ENCODE results near the gene POLH.
"Not testable (repeated sequence)": the region's sequence is repeated elsewhere in the genome, so short reads cannot be mapped to it uniquely, and the experiment has no call there.

The POLH gene

GRCh38 chr6:43578748-43579147, 2.8 kb downstream of the POLH start:
- POLR2A ChIA-PET = no interaction called here

GRCh38 chr6:43579171-43579570, 3.2 kb downstream of the POLH start:
- TF ChIP-seq ELF4 (IDR thresholded peaks at IDR 0.05) (no peak), SP1 (IDR thresholded peaks at IDR 0.05) (no peak), CTBP1 (IDR thresholded peaks at IDR 0.05; ENCODE audit: borderline replicate concordance) (no peak), ZNF384 (IDR thresholded peaks at IDR 0.05) (no peak), LEF1 (IDR thresholded peaks at IDR 0.05; ENCODE audit: borderline replicate concordance) (no peak), SUZ12 (IDR thresholded peaks at IDR 0.05) (no peak), FOXA1 (IDR thresholded peaks at IDR 0.05) (no peak), PKNOX1 (IDR thresholded peaks at IDR 0.05) (no peak), NFRKB (IDR thresholded peaks at IDR 0.05) (no peak), FOXM1 (IDR thresholded peaks at IDR 0.05; ENCODE audit: borderline replicate concordance) (no peak), BHLHE40 (IDR thresholded peaks at IDR 0.05; ENCODE audit: borderline replicate concordance) (no peak), L3MBTL2 (conservative IDR thresholded peaks at IDR 0.05) (no peak), TARDBP (IDR thresholded peaks at IDR 0.05) (no peak), ARNT (IDR thresholded peaks at IDR 0.05) (no peak), FOXK2 (IDR thresholded peaks at IDR 0.05) (no peak), HDGF (IDR thresholded peaks at IDR 0.05; ENCODE audit: borderline replicate concordance) (no peak)
- POLR2A ChIA-PET = no interaction called here
- DNase-seq (ENCODE audit: extremely low spot score) = no peak
- CTCF ChIA-PET = no interaction called here

More at GRCh38 chr6:43578748-43579147, 2.8 kb downstream of the POLH start:
- TF ChIP-seq L3MBTL2 (conservative IDR thresholded peaks at IDR 0.05) (no peak), TARDBP (IDR thresholded peaks at IDR 0.05) (no peak), ELF4 (IDR thresholded peaks at IDR 0.05) (no peak), PKNOX1 (IDR thresholded peaks at IDR 0.05) (no peak), ZNF384 (IDR thresholded peaks at IDR 0.05) (no peak), HDGF (IDR thresholded peaks at IDR 0.05; ENCODE audit: borderline replicate concordance) (no peak), SUZ12 (IDR thresholded peaks at IDR 0.05) (no peak), FOXM1 (IDR thresholded peaks at IDR 0.05; ENCODE audit: borderline replicate concordance) (no peak), NFRKB (IDR thresholded peaks at IDR 0.05) (no peak), FOXK2 (IDR thresholded peaks at IDR 0.05) (no peak), SP1 (IDR thresholded peaks at IDR 0.05) (no peak), ARNT (IDR thresholded peaks at IDR 0.05) (no peak), BHLHE40 (IDR thresholded peaks at IDR 0.05; ENCODE audit: borderline replicate concordance) (no peak), FOXA1 (IDR thresholded peaks at IDR 0.05) (no peak), LEF1 (IDR thresholded peaks at IDR 0.05; ENCODE audit: borderline replicate concordance) (no peak), CTBP1 (IDR thresholded peaks at IDR 0.05; ENCODE audit: borderline replicate concordance) (no peak)
- no peak for DNase-seq (ENCODE audit: extremely low spot score)
- CTCF ChIA-PET = no interaction called here

DNA sequence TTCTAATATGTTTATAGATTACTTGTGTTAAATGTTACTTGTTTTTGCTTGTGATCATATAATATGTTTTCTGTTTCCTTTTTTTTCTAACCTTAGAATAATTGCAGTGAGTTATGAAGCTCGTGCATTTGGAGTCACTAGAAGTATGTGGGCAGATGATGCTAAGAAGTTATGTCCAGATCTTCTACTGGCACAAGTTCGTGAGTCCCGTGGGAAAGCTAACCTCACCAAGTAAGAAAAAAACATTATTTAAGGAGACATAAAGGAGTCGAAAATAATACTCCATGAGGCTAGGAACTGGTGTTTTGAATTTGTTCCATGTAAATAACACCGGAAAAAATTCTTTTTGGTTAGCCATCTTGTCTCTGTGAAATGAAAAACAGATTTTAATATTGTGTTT, 6.9 kb downstream of the POLH start:
- ChIA-PET CTCF (no interaction called here), POLR2A (interaction anchor here (1.1 kb wide), 1 partner anchor 46 kb away, joined by 3 read pairs; the partner anchor contains the start of gene GTPBP2)
- DNase-seq (ENCODE audit: extremely low spot score) = no peak
- no peak for TF ChIP-seq TARDBP (IDR thresholded peaks at IDR 0.05)
- no peak for TF ChIP-seq PKNOX1 (IDR thresholded peaks at IDR 0.05)
- TF ChIP-seq BHLHE40 (IDR thresholded peaks at IDR 0.05; ENCODE audit: borderline replicate concordance) = no peak
- TF ChIP-seq NFRKB (IDR thresholded peaks at IDR 0.05) = no peak
- TF ChIP-seq FOXA1 (IDR thresholded peaks at IDR 0.05) = no peak
- TF ChIP-seq SUZ12 (IDR thresholded peaks at IDR 0.05) = no peak
- no peak for TF ChIP-seq FOXK2 (IDR thresholded peaks at IDR 0.05)
- no peak for TF ChIP-seq ZNF384 (IDR thresholded peaks at IDR 0.05)
- TF ChIP-seq SP1 (IDR thresholded peaks at IDR 0.05) = no peak
- no peak for TF ChIP-seq FOXM1 (IDR thresholded peaks at IDR 0.05; ENCODE audit: borderline replicate concordance)
- TF ChIP-seq CTBP1 (IDR thresholded peaks at IDR 0.05; ENCODE audit: borderline replicate concordance) = no peak
- no peak for TF ChIP-seq LEF1 (IDR thresholded peaks at IDR 0.05; ENCODE audit: borderline replicate concordance)
- TF ChIP-seq ELF4 (IDR thresholded peaks at IDR 0.05) = no peak
- no peak for TF ChIP-seq L3MBTL2 (conservative IDR thresholded peaks at IDR 0.05)
- TF ChIP-seq HDGF (IDR thresholded peaks at IDR 0.05; ENCODE audit: borderline replicate concordance) = no peak

DNA sequence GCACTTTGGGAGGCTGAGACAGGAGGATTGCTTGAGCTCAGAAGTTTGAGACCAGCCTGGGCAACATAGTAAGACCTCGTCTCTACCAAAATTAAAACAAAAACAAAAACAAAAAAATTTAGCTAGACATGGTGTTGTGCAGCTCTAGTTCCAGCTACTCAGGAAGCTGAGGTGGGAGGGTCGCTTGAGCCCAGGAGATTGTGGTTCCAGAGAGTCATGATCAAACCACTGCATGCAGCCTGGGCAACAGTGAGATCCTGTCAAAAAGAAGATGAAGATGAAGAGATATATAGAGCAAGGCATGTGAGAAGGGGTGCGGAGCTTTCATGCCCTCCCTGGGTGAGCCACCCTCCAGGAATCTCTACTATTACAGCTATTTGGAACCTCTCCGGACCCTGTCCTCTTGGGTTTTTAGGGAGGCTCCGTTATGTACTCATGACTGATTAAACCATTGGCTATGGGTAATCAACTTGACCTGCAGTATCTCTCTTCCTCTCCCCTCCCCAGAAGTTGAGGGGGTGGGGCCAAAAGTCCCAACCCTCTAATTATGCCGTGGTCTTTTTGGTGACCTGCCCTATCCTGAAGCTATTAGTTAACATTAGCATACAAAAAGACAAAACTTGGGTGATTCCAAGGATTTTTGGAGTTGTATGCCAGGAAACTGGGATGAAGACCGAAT, 9.0 kb downstream of the POLH start:
- ChIA-PET CTCF (no interaction called here), POLR2A (interaction anchor here (1.1 to 2.3 kb wide), 3 partner anchors 10 to 339 kb away, joined by 3 to 13 read pairs (median 5); partner anchors contain the start of genes GTPBP2, POLH and XPO5)
- no peak for TF ChIP-seq SUZ12 (IDR thresholded peaks at IDR 0.05)
- no peak for TF ChIP-seq FOXA1 (IDR thresholded peaks at IDR 0.05)
- TF ChIP-seq FOXK2 (IDR thresholded peaks at IDR 0.05) = no peak
- no peak for TF ChIP-seq BHLHE40 (IDR thresholded peaks at IDR 0.05; ENCODE audit: borderline replicate concordance)
- TF ChIP-seq FOXM1 (IDR thresholded peaks at IDR 0.05; ENCODE audit: borderline replicate concordance) = no peak
- no peak for TF ChIP-seq CTBP1 (IDR thresholded peaks at IDR 0.05; ENCODE audit: borderline replicate concordance)
- TF ChIP-seq ARNT (IDR thresholded peaks at IDR 0.05) = no peak
- no peak for DNase-seq (ENCODE audit: extremely low spot score)

GRCh38 chr6:43588194-43588593, 12.2 kb downstream of the POLH start:
- ChIA-PET CTCF (no interaction called here), POLR2A (no interaction called here)
- DNase-seq (ENCODE audit: extremely low spot score) = no peak
- no peak for TF ChIP-seq ARNT (IDR thresholded peaks at IDR 0.05)
- no peak for TF ChIP-seq CTBP1 (IDR thresholded peaks at IDR 0.05; ENCODE audit: borderline replicate concordance)
- TF ChIP-seq ELF4 (IDR thresholded peaks at IDR 0.05) = no peak
- TF ChIP-seq HDGF (IDR thresholded peaks at IDR 0.05; ENCODE audit: borderline replicate concordance) = no peak
- no peak for TF ChIP-seq NFRKB (IDR thresholded peaks at IDR 0.05)
- TF ChIP-seq SP1 (IDR thresholded peaks at IDR 0.05) = no peak
- TF ChIP-seq LEF1 (IDR thresholded peaks at IDR 0.05; ENCODE audit: borderline replicate concordance) = no peak
- no peak for TF ChIP-seq FOXA1 (IDR thresholded peaks at IDR 0.05)
- no peak for TF ChIP-seq BHLHE40 (IDR thresholded peaks at IDR 0.05; ENCODE audit: borderline replicate concordance)
- no peak for TF ChIP-seq FOXK2 (IDR thresholded peaks at IDR 0.05)
- no peak for TF ChIP-seq SUZ12 (IDR thresholded peaks at IDR 0.05)
- no peak for TF ChIP-seq PKNOX1 (IDR thresholded peaks at IDR 0.05)

- CTCF ChIA-PET; DNase-seq (ENCODE audit: extremely low spot score); POLR2A ChIA-PET: not testable (repeated sequence)
Measured at GRCh38 chr6:43589564-43589963, 13.6 kb downstream of the POLH start.
